NCI-H2196 (cell line): Measurements from ENCODE around the gene PPP4R1.
"Not testable (repeated sequence)": the region's sequence is repeated elsewhere in the genome, so short reads cannot be mapped to it uniquely, and the experiment has no call there.

ENCODE experiments used
- DNase-seq: peaks from one replicate; lab custom pipeline; 2025; ENCODE audit not compliant: unreplicated experiment; lab: John Stamatoyannopoulos, UW

The PPP4R1 gene

GRCh38 chr18:9629709-9630108 is 15.3 kb upstream of the PPP4R1 start:
- DNase-seq = no peak

- DNase-seq = no peak
Observed at GRCh38 chr18:9628984-9629383, 14.6 kb upstream of the PPP4R1 start.

DNA sequence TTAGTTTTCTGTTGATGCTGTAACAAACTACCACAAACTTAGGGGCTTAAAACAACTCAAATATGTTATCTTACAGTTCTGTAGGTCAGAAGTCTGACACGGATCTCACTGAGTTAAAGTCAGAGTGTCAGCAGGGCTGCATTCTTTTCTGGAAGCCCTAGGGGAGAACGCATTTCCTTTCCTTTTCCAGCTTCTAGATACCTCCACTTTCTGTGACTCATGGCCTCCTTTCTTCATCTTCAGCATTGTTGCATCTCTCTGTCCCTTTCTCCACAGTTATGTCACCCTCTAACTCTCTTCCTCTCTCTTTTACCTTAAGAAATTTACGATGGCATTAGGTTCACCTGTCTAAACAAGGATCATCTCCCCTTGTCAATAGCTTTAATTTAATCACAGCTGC is 13.3 kb upstream of the PPP4R1 start:
- DNase-seq = no peak

DNA sequence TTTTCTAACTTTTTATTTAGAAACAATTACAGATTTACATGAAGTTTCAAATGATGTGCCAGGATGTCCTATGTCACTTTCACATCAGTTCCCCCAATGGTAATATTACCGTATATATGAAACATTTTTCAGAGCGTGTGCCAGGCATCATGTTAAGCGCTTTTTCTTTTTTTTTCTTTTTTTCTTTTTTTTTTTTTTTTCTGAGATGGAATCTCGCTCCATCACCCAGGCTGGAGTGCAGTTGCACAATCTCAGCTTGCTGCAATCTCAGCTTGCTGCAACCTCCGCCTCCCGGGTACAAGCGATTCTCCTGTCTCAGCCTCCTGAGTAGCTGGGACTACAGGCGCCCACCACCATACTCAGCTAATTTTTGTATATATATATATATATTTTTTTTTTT is 5.6 kb upstream of the PPP4R1 start:
- no peak for DNase-seq

DNA sequence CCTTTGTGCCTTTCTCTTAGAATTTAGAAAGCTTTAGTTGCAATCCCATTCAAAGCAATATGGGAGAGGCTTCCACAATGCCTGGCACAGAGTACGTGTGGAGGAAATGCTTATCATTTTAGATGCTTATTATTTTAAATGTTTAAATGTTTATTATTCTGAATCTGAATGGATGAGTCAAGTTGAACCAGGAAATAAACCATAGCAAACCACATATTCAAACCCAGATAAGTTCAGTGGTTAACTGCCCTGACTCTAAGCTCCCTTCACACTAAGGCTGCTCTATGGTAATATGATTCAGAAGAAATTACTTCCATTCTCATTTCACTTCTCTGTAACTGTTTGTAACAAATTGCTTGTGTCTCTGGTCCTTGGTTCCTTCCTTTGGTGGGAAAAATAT is 5.2 kb upstream of the PPP4R1 start:
- no peak for DNase-seq

DNA sequence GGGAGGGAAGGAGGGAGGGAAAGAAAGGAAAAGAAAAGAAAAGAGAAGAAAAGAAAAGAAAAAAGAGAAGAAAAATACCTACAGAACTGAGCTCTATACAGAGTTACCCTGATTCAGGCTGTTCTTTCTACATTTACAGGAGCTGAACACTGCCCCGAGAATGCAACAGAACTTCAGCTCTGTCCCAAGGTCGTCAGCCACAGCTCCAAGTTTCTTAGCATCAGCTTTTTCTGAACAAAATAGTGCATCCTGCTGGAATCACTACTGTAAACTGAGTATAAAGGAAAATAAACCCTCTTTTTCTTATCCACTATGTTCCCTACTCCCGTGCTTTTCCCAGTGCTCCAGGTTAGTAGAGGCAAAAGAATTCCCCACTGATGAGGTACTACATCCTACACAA is 4.7 kb upstream of the PPP4R1 start:
- DNase-seq = no peak

DNA sequence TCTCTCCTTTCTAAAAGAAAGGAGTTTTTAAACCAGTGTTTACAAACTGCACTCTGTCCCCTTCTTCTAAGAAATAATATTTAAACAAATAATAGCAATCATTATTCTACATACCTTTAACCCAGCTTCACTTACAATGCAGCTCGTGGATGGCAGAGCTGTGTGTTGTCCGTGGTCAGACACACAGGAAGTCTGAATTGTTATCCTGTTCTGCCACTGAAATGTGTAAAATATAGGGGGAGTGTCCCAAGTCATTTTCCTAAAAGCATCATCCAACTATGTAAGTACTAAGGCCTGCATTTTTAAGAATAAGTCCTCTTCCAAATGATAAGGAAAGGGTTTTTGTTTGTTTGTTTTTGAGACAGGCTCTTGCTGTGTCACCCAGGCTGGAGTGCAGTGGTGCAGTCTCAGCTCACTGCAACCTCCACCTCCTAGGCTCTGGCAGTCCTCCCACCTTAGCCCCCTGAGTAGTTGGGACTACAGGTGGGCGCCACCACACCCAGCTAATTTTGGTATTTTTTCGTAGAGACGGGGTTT is 2.7 kb upstream of the PPP4R1 start:
- DNase-seq = no peak

DNA sequence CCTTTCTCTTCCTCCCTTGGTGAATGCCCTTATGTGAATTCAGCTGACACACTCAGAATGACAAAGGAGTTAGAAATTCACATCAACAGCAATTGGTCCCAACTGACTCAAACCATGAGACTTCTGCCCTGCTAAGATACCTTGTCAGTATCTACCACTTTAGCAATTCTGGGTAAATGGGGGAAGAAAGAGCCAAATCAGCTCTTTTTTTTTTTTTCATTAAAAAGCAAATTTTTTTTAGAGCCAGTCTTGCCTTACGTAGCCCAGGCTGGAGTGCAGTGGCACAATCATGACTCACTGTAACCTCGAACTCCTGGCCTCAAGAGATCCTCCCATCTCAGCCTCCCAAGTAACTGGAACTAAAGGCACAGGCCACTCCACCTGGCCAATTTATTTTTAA is 1.7 kb upstream of the PPP4R1 start:
- DNase-seq = no peak

DNA sequence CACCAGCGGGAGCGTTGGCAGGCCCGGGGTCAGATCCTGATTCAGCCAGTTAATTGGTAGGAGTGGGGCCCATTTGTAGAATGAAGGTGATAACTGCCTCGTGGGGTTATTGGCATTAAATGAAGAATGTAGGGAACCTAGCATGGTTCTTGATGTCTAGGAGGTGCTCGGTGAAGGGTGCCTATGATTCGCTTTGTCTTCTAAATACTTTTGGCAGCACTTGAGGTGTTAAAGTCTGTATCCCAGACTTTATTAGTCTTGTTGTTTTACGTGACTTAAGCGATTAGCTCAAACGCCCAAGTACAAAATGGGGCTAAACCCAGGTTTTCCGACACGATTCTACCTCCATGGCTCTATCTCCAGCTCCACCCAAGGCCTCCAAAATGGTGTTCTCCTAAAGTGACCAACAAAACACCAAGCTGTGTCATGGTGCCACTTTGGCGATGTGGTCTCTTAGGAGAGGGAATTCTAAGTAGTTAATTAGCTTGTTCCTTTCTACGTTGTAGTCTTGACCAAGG is 980 bp upstream of the PPP4R1 start:
- no peak for DNase-seq

GRCh38 chr18:9613550-9614400 is 584 bp downstream of the PPP4R1 start:
- peak; percentile 65 for DNase-seq

- no peak for DNase-seq
Observed at GRCh38 chr18:9612977-9613376, 1.4 kb downstream of the PPP4R1 start.

- peak; percentile 76 for DNase-seq
Observed at GRCh38 chr18:9612215-9612830, 2.0 kb downstream of the PPP4R1 start.

DNA sequence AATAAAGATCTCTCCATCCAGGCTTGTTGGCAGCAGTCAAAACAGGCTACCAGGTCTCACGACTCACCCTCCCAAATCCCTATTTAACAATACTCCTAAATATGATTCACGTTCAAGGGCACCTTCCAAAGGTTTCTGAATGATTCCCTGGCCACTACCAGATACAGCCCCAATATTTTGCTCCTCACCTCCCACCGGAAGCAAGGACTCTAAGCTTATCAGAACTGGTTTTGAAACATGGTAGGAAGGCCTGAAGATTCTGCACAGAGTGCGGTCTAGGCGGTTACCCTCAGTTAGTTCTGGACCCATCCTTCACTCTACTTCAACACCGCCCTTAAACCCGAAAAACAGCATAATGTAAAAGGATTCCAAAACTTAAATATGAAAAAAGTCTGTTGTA is 5.2 kb downstream of the PPP4R1 start:
- DNase-seq = no peak

DNA sequence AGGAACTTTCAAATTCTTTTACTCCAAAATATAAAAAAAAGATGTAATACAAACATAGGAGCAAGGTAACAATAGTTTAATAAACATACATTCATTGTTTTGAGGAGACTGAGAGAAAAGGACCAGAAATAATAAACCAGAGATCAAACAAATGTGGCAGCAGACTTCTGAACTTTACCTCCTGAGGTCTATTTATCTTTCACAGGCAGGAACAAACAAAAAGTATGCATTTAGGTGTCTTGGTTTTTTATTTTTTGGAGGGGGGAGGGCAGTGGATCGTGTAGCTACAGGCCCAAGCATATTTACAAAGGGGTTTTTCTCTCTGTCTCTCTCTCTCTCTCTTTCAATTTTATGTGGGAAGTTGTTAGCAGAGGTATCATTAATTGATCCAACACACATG is 5.6 kb downstream of the PPP4R1 start:
- no peak for DNase-seq

DNA sequence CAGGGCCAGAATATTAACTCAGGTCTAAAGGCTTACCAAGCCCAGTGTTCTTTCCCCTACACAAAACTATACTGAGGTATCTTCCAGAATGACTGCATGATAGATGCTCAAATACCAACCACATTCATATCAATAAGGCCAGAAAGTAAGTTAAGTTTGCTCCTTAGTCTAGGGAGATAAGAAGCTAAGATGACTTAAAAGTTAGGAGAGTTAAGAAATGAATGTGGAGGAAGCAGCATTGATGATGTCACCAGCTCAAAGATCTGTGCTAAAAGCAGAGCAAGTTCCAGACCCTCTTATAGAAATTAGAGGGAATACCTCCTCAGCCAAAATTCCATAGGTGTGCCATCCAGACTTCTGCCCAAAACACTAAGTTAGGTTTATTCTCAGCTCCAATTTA is 6.1 kb downstream of the PPP4R1 start:
- no peak for DNase-seq

DNA sequence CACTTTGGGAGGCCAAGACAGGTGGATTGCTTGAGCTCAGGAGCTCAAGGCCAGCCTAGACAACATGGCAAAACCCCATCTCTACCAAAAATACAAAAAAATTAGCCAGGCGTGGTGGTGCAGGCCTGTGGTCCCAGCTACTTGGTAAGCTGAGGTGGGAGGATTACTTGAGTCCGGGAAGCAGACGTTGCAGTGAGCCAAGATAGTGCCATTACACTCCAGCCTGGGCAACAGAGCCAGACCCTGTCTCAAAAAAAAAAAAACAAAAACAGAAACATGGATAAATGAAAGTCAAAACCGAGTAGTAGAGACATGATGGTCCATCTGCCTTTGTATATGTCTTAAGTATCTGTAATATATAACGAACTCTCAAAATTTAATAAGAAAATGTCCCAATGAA is 7.2 kb downstream of the PPP4R1 start:
- not testable (repeated sequence) for DNase-seq

- DNase-seq = no peak
Observed at GRCh38 chr18:9606039-9606438, 8.3 kb downstream of the PPP4R1 start.

GRCh38 chr18:9604348-9604747 is 10.0 kb downstream of the PPP4R1 start:
- no peak for DNase-seq

DNA sequence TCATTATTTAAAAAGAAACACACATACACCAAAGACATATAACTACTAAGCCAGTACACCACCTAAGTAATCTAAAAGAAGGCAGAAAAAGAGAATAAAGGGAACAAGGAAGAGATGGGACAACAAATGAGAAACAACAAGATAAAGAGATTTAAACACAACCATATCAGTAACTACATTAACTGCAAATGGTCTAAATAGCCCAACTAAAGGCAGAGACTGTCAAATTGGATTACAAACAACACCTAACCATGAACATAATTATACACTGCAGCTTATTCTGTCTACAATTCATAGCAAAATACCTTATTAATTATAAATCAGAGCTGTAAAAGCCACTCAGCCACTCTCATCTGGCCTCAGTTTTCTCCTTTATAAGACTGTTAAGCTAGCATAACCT is 15.0 kb downstream of the PPP4R1 start:
- no peak for DNase-seq

GRCh38 chr18:9597609-9598008 is 16.8 kb downstream of the PPP4R1 start:
- no peak for DNase-seq

DNA sequence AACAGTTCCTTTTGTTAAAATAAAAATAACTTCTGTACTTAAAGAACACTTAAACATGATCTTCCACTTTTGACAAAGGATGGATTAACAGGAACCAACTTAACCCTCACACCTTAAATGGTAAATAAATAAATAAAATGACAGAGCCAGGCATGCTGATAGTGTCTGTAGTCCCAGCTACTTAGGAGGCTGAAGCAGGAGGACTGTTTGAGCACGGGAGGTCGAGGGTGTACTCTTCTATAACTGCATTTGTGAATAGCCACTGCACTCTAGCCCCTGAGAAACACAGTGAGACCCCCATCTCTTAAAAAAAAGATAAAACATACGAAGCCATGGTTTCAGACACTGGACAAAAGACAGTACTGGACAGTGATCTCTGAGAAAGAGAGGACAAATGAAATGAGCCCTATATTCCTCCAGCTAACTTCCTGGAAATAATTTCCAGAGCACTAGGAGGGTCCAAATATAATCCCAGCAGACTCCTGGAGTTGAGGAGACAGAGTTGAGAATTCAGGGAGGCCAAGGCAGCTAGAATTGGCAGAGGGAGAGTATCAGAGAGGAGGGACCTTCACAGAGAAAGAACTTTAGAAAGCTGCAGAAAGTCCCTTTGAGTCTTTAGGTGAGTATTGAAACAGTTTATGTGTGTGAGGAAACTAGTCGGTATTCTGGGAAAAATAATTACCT is 17.4 kb downstream of the PPP4R1 start:
- no peak for DNase-seq

DNA sequence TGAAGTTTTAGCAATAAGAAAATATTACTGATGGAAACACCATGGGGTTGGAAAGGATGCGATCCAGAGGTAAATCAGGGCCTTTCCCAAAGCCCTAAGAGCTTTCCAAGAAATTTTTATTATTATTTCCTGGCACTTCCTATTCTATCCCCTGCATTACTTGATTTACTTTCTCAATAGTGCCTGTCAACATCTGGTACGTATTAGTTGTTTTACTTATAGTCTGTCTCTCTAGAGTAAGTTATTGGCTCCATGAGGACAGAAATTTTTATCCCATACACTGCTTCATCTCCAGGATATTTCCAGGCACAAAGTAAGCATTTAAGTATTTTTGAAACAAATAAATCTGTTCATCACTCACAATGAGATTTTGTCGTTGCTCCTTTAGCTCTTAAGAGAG is 18.1 kb downstream of the PPP4R1 start:
- DNase-seq = no peak
